A549 (cell line): ENCODE data around the gene CTNNA3.

ENCODE experiments used
- E2F6 ChIP-seq: IDR thresholded peaks from 2 replicates; pipeline ENCODE4 v1.6.1; 2012; ENCODE audit warnings: low read depth, borderline replicate concordance
- HMGXB4 ChIP-seq: fragments of 250-450 bp; sonication (Bioruptor Pico); IDR thresholded peaks from 2 replicates; pipeline ENCODE4 v1.5.0; 2021; ENCODE audit warnings: mild to moderate bottlenecking, moderate library complexity, borderline replicate concordance

GRCh38 chr10:66337211-66337610 is 1358.8 kb downstream of the CTNNA3 start:
- TF ChIP-seq E2F6 (no peak), HMGXB4 (CRISPR knock-in tag) (no peak)
